ENCODE data around the gene MCF2L2.

MCF2L2 gene

DNA sequence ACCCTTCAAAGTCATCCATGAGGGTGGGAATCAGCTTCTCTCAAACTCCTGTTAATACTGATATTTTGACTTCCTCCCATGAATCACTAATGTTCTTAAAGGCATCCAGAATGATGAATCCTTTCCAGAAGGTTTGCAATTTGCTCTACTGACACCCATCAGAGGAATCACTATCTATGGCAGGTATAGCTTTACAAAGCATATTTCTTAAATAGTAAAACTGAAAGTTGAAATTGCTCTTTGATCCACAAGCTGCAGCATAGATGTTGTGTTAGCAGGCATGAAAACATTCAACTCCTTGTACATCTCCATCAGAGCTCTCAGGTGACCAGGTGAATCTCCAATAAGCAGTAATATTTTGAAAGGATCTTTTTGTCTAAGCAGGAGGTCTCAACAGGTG is 109.0 kb downstream of the MCF2L2 start:
- no peak for ATAC-seq
- TF ChIP-seq ZFP30 (CRISPR knock-in tag; IDR thresholded peaks at IDR 0.05) (no peak), RARB (CRISPR knock-in tag; IDR thresholded peaks at IDR 0.05) (no peak), ZNF70 (CRISPR knock-in tag; IDR thresholded peaks at IDR 0.05) (no peak), ZFP3 (CRISPR knock-in tag; IDR thresholded peaks at IDR 0.05) (no peak), ARNTL (CRISPR knock-in tag; IDR thresholded peaks at IDR 0.05; ENCODE audit: borderline replicate concordance, low read depth) (no peak), BACH2 (CRISPR knock-in tag; IDR thresholded peaks at IDR 0.05; ENCODE audit: borderline replicate concordance) (no peak), SNAI2 (CRISPR knock-in tag; IDR thresholded peaks at IDR 0.05) (no peak), ZNF565 (CRISPR knock-in tag; conservative IDR thresholded peaks at IDR 0.05; ENCODE audit: low read depth) (no peak), ESRRG (CRISPR knock-in tag; IDR thresholded peaks at IDR 0.05) (no peak), TCF4 (CRISPR knock-in tag; IDR thresholded peaks at IDR 0.05; ENCODE audit: borderline replicate concordance) (no peak), ZNF8 (CRISPR knock-in tag; IDR thresholded peaks at IDR 0.05) (no peak), ZC3H10 (CRISPR knock-in tag; IDR thresholded peaks at IDR 0.05) (no peak), TOX (CRISPR knock-in tag; IDR thresholded peaks at IDR 0.05; ENCODE audit: borderline replicate concordance) (no peak), CSDC2 (CRISPR knock-in tag; IDR thresholded peaks at IDR 0.05) (no peak), ISL1 (CRISPR knock-in tag; IDR thresholded peaks at IDR 0.05) (no peak), TSHZ2 (CRISPR knock-in tag; IDR thresholded peaks at IDR 0.05) (no peak)
- TF ChIP-seq, protein P1, sequence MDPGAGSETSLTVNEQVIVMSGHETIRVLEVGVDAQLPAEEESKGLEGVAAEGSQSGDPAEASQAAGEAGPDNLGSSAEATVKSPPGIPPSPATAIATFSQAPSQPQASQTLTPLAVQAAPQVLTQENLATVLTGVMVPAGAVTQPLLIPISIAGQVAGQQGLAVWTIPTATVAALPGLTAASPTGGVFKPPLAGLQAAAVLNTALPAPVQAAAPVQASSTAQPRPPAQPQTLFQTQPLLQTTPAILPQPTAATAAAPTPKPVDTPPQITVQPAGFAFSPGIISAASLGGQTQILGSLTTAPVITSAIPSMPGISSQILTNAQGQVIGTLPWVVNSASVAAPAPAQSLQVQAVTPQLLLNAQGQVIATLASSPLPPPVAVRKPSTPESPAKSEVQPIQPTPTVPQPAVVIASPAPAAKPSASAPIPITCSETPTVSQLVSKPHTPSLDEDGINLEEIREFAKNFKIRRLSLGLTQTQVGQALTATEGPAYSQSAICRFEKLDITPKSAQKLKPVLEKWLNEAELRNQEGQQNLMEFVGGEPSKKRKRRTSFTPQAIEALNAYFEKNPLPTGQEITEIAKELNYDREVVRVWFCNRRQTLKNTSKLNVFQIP (CRISPR knock-in tag; IDR thresholded peaks at IDR 0.05; ENCODE audit: borderline replicate concordance, low read depth), result no peak
- TF ChIP-seq, protein P2, sequence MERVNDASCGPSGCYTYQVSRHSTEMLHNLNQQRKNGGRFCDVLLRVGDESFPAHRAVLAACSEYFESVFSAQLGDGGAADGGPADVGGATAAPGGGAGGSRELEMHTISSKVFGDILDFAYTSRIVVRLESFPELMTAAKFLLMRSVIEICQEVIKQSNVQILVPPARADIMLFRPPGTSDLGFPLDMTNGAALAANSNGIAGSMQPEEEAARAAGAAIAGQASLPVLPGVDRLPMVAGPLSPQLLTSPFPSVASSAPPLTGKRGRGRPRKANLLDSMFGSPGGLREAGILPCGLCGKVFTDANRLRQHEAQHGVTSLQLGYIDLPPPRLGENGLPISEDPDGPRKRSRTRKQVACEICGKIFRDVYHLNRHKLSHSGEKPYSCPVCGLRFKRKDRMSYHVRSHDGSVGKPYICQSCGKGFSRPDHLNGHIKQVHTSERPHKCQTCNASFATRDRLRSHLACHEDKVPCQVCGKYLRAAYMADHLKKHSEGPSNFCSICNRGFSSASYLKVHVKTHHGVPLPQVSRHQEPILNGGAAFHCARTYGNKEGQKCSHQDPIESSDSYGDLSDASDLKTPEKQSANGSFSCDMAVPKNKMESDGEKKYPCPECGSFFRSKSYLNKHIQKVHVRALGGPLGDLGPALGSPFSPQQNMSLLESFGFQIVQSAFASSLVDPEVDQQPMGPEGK (CRISPR knock-in tag; IDR thresholded peaks at IDR 0.05; ENCODE audit: borderline replicate concordance), result no peak
- TF ChIP-seq, protein P3, sequence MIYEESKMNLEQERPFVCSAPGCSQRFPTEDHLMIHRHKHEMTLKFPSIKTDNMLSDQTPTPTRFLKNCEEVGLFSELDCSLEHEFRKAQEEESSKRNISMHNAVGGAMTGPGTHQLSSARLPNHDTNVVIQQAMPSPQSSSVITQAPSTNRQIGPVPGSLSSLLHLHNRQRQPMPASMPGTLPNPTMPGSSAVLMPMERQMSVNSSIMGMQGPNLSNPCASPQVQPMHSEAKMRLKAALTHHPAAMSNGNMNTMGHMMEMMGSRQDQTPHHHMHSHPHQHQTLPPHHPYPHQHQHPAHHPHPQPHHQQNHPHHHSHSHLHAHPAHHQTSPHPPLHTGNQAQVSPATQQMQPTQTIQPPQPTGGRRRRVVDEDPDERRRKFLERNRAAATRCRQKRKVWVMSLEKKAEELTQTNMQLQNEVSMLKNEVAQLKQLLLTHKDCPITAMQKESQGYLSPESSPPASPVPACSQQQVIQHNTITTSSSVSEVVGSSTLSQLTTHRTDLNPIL (CRISPR knock-in tag; IDR thresholded peaks at IDR 0.05; ENCODE audit: low read depth), result no peak

GRCh38 chr3:183318877-183319276 is 109.5 kb downstream of the MCF2L2 start:
- TF ChIP-seq ZC3H10 (CRISPR knock-in tag; IDR thresholded peaks at IDR 0.05), result no peak
- TF ChIP-seq SNAI2 (CRISPR knock-in tag; IDR thresholded peaks at IDR 0.05), result no peak
- TF ChIP-seq ARNTL (CRISPR knock-in tag; IDR thresholded peaks at IDR 0.05; ENCODE audit: borderline replicate concordance, low read depth), result no peak
- no peak for TF ChIP-seq ZNF565 (CRISPR knock-in tag; conservative IDR thresholded peaks at IDR 0.05; ENCODE audit: low read depth)
- TF ChIP-seq TSHZ2 (CRISPR knock-in tag; IDR thresholded peaks at IDR 0.05), result no peak
- no peak for TF ChIP-seq OSR1 (CRISPR knock-in tag; IDR thresholded peaks at IDR 0.05)
- TF ChIP-seq TCF4 (CRISPR knock-in tag; IDR thresholded peaks at IDR 0.05; ENCODE audit: borderline replicate concordance), result no peak
- no peak for TF ChIP-seq ZNF70 (CRISPR knock-in tag; IDR thresholded peaks at IDR 0.05)
- no peak for TF ChIP-seq RARB (CRISPR knock-in tag; IDR thresholded peaks at IDR 0.05)
- TF ChIP-seq BACH2 (CRISPR knock-in tag; IDR thresholded peaks at IDR 0.05; ENCODE audit: borderline replicate concordance), result no peak
- no peak for TF ChIP-seq PPARA (CRISPR knock-in tag; IDR thresholded peaks at IDR 0.05; ENCODE audit: borderline replicate concordance)
- TF ChIP-seq ZNF8 (CRISPR knock-in tag; IDR thresholded peaks at IDR 0.05), result no peak
- TF ChIP-seq ESRRG (CRISPR knock-in tag; IDR thresholded peaks at IDR 0.05), result no peak
- ATAC-seq, result no peak

All from SK-N-SH treated with all-trans-retinoic acid at 6 μM for 48 hours (cell line).